Measurements from ENCODE around the gene CBX4. TPM values are rescaled to one million over a fixed set of nuclear protein-coding genes. Genes with fewer than 3 reads are reported as not detected.

Gene CBX4
- total and polyA plus RNA-seq, 2 of the 13 experiments (the other 11 are each of a cell fraction or from before 2014, with no cell fraction given) = 25.8 to 50.8 TPM

DNA sequence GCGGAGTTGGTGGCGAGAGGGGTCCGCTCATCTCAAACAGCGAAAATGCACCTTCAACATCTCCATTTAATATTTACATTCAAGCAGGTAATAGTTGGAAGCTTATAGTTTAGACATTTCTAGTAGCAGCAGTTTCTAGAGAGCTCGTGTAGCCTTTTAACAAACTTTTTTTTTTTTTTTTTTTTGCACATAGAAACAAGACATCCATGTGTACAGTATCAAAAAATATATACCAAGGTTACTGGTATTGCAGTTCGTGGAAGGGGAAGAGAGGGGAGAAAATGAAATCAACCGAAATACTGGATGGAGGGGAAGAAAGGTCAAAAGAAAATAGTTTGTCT is 6.2 kb downstream of the CBX4 start:
- in situ Hi-C loops (cut with HindIII; ENCODE audit: extremely low pct_ligation_motif_present, low pct_unique_long_range_greater_than_20kb) = no loop called here
- no peak overlapping the region for H2AFZ ChIP-seq (ENCODE audit: low read length)
- TF ChIP-seq HNRNPLL (IDR thresholded peaks at IDR 0.05; ENCODE audit: low read depth, low read length, poor library complexity, severe bottlenecking) = no peak
- TF ChIP-seq TGIF2 (CRISPR knock-in tag; IDR thresholded peaks at IDR 0.05) = peak; percentile 64; the same call in 1 of the 2 replicates
- peak; percentile 5 for TF ChIP-seq TBL1XR1 (IDR thresholded peaks at IDR 0.05; ENCODE audit: borderline replicate concordance, low read length, partially characterized antibody)
- no peak for TF ChIP-seq DMAP1 (CRISPR knock-in tag; IDR thresholded peaks at IDR 0.05)
- TF ChIP-seq ZNF510 (CRISPR knock-in tag; IDR thresholded peaks at IDR 0.05; ENCODE audit: low read depth) = no peak
- TF ChIP-seq ZNF296 (CRISPR knock-in tag; conservative IDR thresholded peaks at IDR 0.05) = no peak
- no peak for TF ChIP-seq ZNF501 (CRISPR knock-in tag; IDR thresholded peaks at IDR 0.05)
- no peak for TF ChIP-seq KLF12 (CRISPR knock-in tag; IDR thresholded peaks at IDR 0.05; ENCODE audit: borderline replicate concordance)
- TF ChIP-seq CHD4 (IDR thresholded peaks at IDR 0.05; ENCODE audit: borderline replicate concordance, low read length) = no peak; the same call in 1 of the 2 replicates
- no peak for TF ChIP-seq ZFP41 (CRISPR knock-in tag; IDR thresholded peaks at IDR 0.05; ENCODE audit: borderline replicate concordance)
- no peak for TF ChIP-seq ZEB1 (IDR thresholded peaks at IDR 0.05; ENCODE audit: insufficient replicate concordance, low read depth)
- no peak for TF ChIP-seq RBM39 (IDR thresholded peaks at IDR 0.05; ENCODE audit: low read depth, low read length, poor library complexity, severe bottlenecking)
- TF ChIP-seq, protein P1, sequence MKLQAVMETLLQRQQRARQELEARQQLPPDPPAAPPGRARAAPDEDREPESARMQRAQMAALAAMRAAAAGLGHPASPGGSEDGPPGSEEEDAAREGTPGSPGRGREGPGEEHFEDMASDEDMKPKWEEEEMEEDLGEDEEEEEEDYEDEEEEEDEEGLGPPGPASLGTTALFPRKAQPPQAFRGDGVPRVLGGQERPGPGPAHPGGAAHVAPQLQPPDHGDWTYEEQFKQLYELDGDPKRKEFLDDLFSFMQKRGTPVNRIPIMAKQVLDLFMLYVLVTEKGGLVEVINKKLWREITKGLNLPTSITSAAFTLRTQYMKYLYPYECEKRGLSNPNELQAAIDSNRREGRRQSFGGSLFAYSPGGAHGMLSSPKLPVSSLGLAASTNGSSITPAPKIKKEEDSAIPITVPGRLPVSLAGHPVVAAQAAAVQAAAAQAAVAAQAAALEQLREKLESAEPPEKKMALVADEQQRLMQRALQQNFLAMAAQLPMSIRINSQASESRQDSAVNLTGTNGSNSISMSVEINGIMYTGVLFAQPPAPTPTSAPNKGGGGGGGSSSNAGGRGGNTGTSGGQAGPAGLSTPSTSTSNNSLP (IDR thresholded peaks at IDR 0.05; ENCODE audit: low read depth, low read length) = no peak
- no peak for TF ChIP-seq ZNF557 (CRISPR knock-in tag; IDR thresholded peaks at IDR 0.05)
- TF ChIP-seq RXRB (CRISPR knock-in tag; IDR thresholded peaks at IDR 0.05; ENCODE audit: borderline replicate concordance) = 0 out of 2 replicates have a peak, but pooled peaks have one; percentile 5
- no peak for TF ChIP-seq AGO2 (optimal IDR thresholded peaks at IDR 0.05; ENCODE audit: low read depth, low read length)
- no peak for TF ChIP-seq POLR2G (IDR thresholded peaks at IDR 0.05; ENCODE audit: low read depth, low read length)
- intact Hi-C loops (cut with micrococcal nuclease; ENCODE audit: unreplicated experiment) = loop anchor here (10.0 kb wide), 2 partner anchors 82 to 88 kb away; no protein-coding TSS in a partner anchor
- CTCF ChIA-PET (ENCODE audit: low intra/inter-chr PET ratio, low total read pairs) = interaction anchor here (1.1 kb wide), 1 partner anchor 43 kb away, joined by 3 read pairs; no protein-coding TSS in a partner anchor
- POLR2A ChIA-PET = interaction anchor here (0.8 to 11.1 kb wide), 8 partner anchors 12 to 156 kb away, joined by 3 to 274 read pairs (median 5); partner anchors contain the start of gene CBX8
- peaks cover 39% of the 10 kb centered on the region for H4K20me1 ChIP-seq (ENCODE audit: insufficient read depth, low read length)
- no peaks in the 10 kb centered on the region for H3K9me3 ChIP-seq (ENCODE audit: low read length)
- BruUV-seq (replicated peaks) = no TSS peak
- peak overlapping the region; percentile 12 for H3K9ac ChIP-seq (ENCODE audit: insufficient read depth, low read depth, low read length)
- peaks cover 80% of the 10 kb centered on the region for H3K4me1 ChIP-seq (ENCODE audit: insufficient read depth, low read length)
- WGBS (ENCODE audit: low lambda C conversion rate) = 12% methylated on average over 7 of the region's 7 CpGs
- ATAC-seq (no peak), DNase-seq (ENCODE audit: low spot score) (no peak), FAIRE-seq (no peak)
- peak overlapping the region; percentile 82 for H3K27ac ChIP-seq (ENCODE audit: extremely low read length, insufficient read depth, low read length)
- H3K79me2 ChIP-seq (ENCODE audit: insufficient read depth, low read length) = peaks cover 34% of the 10 kb centered on the region
- no peaks in the 10 kb centered on the region; a peak in 2 of 5 replicates for H3K27me3 ChIP-seq (ENCODE audit: control insufficient read depth in 1 of 2, insufficient read depth in 2 of 2, low read length in 2 of 2)
- H3K36me3 ChIP-seq (replicated peaks in 1 of 2; ENCODE audit: control insufficient read depth in 1 of 2, insufficient read depth in 2 of 2, low read length in 2 of 2) = peaks cover 11 to 12% of the 10 kb centered on the region in 2 experiments
- peak overlapping the region; percentile 88 for H3K4me2 ChIP-seq (ENCODE audit: low read depth, low read length)
- H3K4me3 ChIP-seq (replicated peaks in 1 of 3; ENCODE audit: insufficient read depth in 1 of 3, low read depth in 2 of 3, low read length in 3 of 3) = peak overlapping the region; percentile 62 to 79 (median 73); a peak in 5 of 6 replicates
